WTC11 (cell line): ENCODE measurements around the gene SCYL1. TPM values are rescaled to one million over a fixed set of nuclear protein-coding genes. Genes with fewer than 3 reads are reported as not detected.

Source experiments
- ATAC-seq: fragments of 200-7000 bp; cut with Tn5 transposase; 2 replicates; pipeline ENCODE4 v1.10.0; 2021; ENCODE audit warnings: mild to moderate bottlenecking, moderate library complexity
- CTCF ChIA-PET: fragments of 300-600 bp; sonication (Branson Sonifier 250); formaldehyde crosslinking; loops from one replicate; lab custom pipeline; 2021; ENCODE audit warnings: antibody characterized with exemption; lab: Charles Lee
- POLR2A ChIA-PET: fragments of 350-600 bp; sonication (Branson Sonifier 250); formaldehyde crosslinking; loops from one replicate; lab custom pipeline; 2021; ENCODE audit warnings: antibody characterized with exemption; lab: Charles Lee
- DNase-seq: peaks from one replicate; pipeline ENCODE4 v3.0.0; 2021; ENCODE audit warnings: low spot score
- H3K27ac Mint-ChIP-seq: 2 replicates; pipeline ENCODE4 v1.8.0; 2021; ENCODE audit warnings: mixed read lengths
- H3K27me3 Mint-ChIP-seq: 2 replicates; pipeline ENCODE4 v1.8.0; 2021; ENCODE audit warnings: low read depth, mild to moderate bottlenecking, moderate library complexity, mixed read lengths
- H3K36me3 Mint-ChIP-seq: 2 replicates; pipeline ENCODE4 v1.8.0; 2021; ENCODE audit warnings: mixed read lengths
- H3K4me1 Mint-ChIP-seq: 2 replicates; pipeline ENCODE4 v1.8.0; 2022; ENCODE audit warnings: mixed read lengths
- H3K4me3 Mint-ChIP-seq: 2 replicates; pipeline ENCODE4 v1.8.0; 2021; ENCODE audit warnings: mild to moderate bottlenecking, moderate library complexity, mixed read lengths
- H3K9me3 Mint-ChIP-seq: 2 replicates; pipeline ENCODE4 v1.8.0; 2021; ENCODE audit warnings: mixed read lengths
- CBFB ChIP-seq: sonication (generic); formaldehyde crosslinking; IDR thresholded peaks from 2 replicates; pipeline ENCODE4 v1.8.1; 2022; ENCODE audit warnings: mild to moderate bottlenecking, low read depth, missing genetic modification reagents
- CREB1 ChIP-seq: sonication (generic); formaldehyde crosslinking; IDR thresholded peaks from 2 replicates; pipeline ENCODE4 v1.8.0; 2023; ENCODE audit warnings: mild to moderate bottlenecking, missing genetic modification reagents
- CREM ChIP-seq: sonication (generic); formaldehyde crosslinking; IDR thresholded peaks from 2 replicates; pipeline ENCODE4 v1.8.1; 2022; ENCODE audit warnings: mild to moderate bottlenecking, missing genetic modification reagents, moderate library complexity
- GABPB1 ChIP-seq: sonication (generic); formaldehyde crosslinking; IDR thresholded peaks from 2 replicates; pipeline ENCODE4 v1.8.1; 2023; ENCODE audit warnings: mild to moderate bottlenecking, missing genetic modification reagents
- IRF2 ChIP-seq: sonication (generic); formaldehyde crosslinking; IDR thresholded peaks from 2 replicates; pipeline ENCODE4 v1.8.0; 2022; ENCODE audit warnings: low read depth, missing genetic modification reagents, borderline replicate concordance
- KAT7 ChIP-seq: sonication (generic); formaldehyde crosslinking; IDR thresholded peaks from 2 replicates; pipeline ENCODE4 v1.8.1; 2023; ENCODE audit warnings: missing genetic modification reagents, mild to moderate bottlenecking, borderline replicate concordance
- NFATC4 ChIP-seq: fragments of 250-450 bp; sonication (Bioruptor Pico); IDR thresholded peaks from 2 replicates; pipeline ENCODE4 v1.9.0; 2021; ENCODE audit warnings: mild to moderate bottlenecking
- NR2C2 ChIP-seq: sonication (generic); formaldehyde crosslinking; IDR thresholded peaks from 2 replicates; pipeline ENCODE4 v1.8.0; 2022; ENCODE audit warnings: mild to moderate bottlenecking, missing genetic modification reagents
- SMAD3 ChIP-seq: sonication (generic); formaldehyde crosslinking; IDR thresholded peaks from 2 replicates; pipeline ENCODE4 v1.8.0; 2022; ENCODE audit warnings: missing genetic modification reagents, mild to moderate bottlenecking, borderline replicate concordance
- SMAD4 ChIP-seq: sonication (generic); formaldehyde crosslinking; IDR thresholded peaks from 2 replicates; pipeline ENCODE4 v1.8.0; 2022; ENCODE audit warnings: mild to moderate bottlenecking, missing genetic modification reagents
- ZNF416 ChIP-seq: fragments of 250-450 bp; sonication (Bioruptor Pico); IDR thresholded peaks from 2 replicates; pipeline ENCODE4 v1.9.0; 2021; ENCODE audit warnings: mild to moderate bottlenecking, inconsistent platforms
- total RNA-seq: library from RNA; stranded (reverse); gene quantifications from 3 replicates; pipeline ENCODE4 v1.2.3, GENCODE V29; 2021
- TF ChIP-seq, protein P1 (sequence below): sonication (generic); formaldehyde crosslinking; IDR thresholded peaks from 2 replicates; pipeline ENCODE4 v1.8.1; 2022; ENCODE audit warnings: mild to moderate bottlenecking, moderate library complexity, missing genetic modification reagents
- TF ChIP-seq, protein P2 (sequence below): fragments of 200-600 bp; IDR thresholded peaks from 2 replicates; pipeline ENCODE4 v1.8.0; 2022; ENCODE audit warnings: antibody characterized with exemption
- TF ChIP-seq, protein P3 (sequence below): fragments of 250-450 bp; sonication (Bioruptor Pico); IDR thresholded peaks from 2 replicates; pipeline ENCODE4 v1.9.0; 2021; ENCODE audit warnings: mild to moderate bottlenecking
- TF ChIP-seq, protein P4 (sequence below): sonication (generic); formaldehyde crosslinking; conservative IDR thresholded peaks from 2 replicates; pipeline ENCODE4 v1.8.1; 2022; ENCODE audit warnings: mild to moderate bottlenecking, missing genetic modification reagents
- TF ChIP-seq, protein P5 (sequence below): fragments of 250-450 bp; sonication (Bioruptor Pico); IDR thresholded peaks from 2 replicates; pipeline ENCODE4 v1.8.0; 2021; ENCODE audit warnings: mild to moderate bottlenecking
- TF ChIP-seq, protein P6 (sequence below): sonication (generic); formaldehyde crosslinking; IDR thresholded peaks from 2 replicates; pipeline ENCODE4 v1.8.1; 2023; ENCODE audit warnings: mild to moderate bottlenecking, moderate library complexity, missing genetic modification reagents
- TF ChIP-seq, protein P7 (sequence below): sonication (generic); formaldehyde crosslinking; IDR thresholded peaks from 2 replicates; pipeline ENCODE4 v1.8.0; 2023; ENCODE audit warnings: missing genetic modification reagents, mild to moderate bottlenecking, borderline replicate concordance
- TF ChIP-seq, protein P8 (sequence below): sonication (generic); formaldehyde crosslinking; IDR thresholded peaks from 2 replicates; pipeline ENCODE4 v1.8.0; 2022; ENCODE audit warnings: missing genetic modification reagents
- TF ChIP-seq, protein P9 (sequence below): sonication (generic); formaldehyde crosslinking; IDR thresholded peaks from 2 replicates; pipeline ENCODE4 v1.8.0; 2022; ENCODE audit warnings: mild to moderate bottlenecking, missing genetic modification reagents

SCYL1 gene
- total RNA-seq, 1 experiment from 2014 or later, result 76.8 TPM

DNA sequence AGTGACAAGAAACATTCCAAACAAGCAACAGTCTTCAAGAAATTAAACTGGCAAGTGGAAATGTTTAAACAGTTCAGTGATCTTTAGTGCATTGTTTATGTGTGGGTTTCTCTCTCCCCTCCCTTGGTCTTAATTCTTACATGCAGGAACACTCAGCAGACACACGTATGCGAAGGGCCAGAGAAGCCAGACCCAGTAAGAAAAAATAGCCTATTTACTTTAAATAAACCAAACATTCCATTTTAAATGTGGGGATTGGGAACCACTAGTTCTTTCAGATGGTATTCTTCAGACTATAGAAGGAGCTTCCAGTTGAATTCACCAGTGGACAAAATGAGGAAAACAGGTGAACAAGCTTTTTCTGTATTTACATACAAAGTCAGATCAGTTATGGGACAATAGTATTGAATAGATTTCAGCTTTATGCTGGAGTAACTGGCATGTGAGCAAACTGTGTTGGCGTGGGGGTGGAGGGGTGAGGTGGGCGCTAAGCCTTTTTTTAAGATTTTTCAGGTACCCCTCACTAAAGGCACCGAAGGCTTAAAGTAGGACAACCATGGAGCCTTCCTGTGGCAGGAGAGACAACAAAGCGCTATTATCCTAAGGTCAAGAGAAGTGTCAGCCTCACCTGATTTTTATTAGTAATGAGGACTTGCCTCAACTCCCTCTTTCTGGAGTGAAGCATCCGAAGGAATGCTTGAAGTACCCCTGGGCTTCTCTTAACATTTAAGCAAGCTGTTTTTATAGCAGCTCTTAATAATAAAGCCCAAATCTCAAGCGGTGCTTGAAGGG, 20.0 kb upstream of the SCYL1 start:
- Mint-ChIP-seq H3K27me3 (no peaks in the 10 kb centered on the region), H3K27ac (peak overlapping the region; percentile 95), H3K4me3 (no peak overlapping the region), H3K36me3 (no peaks in the 10 kb centered on the region; the same call in 1 of the 2 replicates), H3K9me3 (no peaks in the 10 kb centered on the region), H3K4me1 (peaks cover 51% of the 10 kb centered on the region)
- ATAC-seq, result no peak
- DNase-seq, result no peak
- CTCF ChIA-PET, result interaction anchor here (1.0 to 8.3 kb wide), 5 partner anchors 8 to 88 kb away, joined by 3 to 84 read pairs (median 10); no protein-coding TSS in a partner anchor
- POLR2A ChIA-PET, result interaction anchor here (1.2 to 7.8 kb wide), 6 partner anchors 6 to 151 kb away, joined by 3 to 194 read pairs (median 111); partner anchors contain the start of genes MALAT1, NEAT1 and TIGD3
- TF ChIP-seq, protein P1, sequence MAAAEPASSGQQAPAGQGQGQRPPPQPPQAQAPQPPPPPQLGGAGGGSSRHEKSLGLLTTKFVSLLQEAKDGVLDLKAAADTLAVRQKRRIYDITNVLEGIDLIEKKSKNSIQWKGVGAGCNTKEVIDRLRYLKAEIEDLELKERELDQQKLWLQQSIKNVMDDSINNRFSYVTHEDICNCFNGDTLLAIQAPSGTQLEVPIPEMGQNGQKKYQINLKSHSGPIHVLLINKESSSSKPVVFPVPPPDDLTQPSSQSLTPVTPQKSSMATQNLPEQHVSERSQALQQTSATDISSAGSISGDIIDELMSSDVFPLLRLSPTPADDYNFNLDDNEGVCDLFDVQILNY (CRISPR knock-in tag), result no peak
- TF ChIP-seq SMAD3 (CRISPR knock-in tag), result no peak
- TF ChIP-seq ZNF416, result peak; percentile 91
- TF ChIP-seq CREB1 (CRISPR knock-in tag), result no peak
- TF ChIP-seq CBFB (CRISPR knock-in tag), result no peak
- TF ChIP-seq, protein P2, sequence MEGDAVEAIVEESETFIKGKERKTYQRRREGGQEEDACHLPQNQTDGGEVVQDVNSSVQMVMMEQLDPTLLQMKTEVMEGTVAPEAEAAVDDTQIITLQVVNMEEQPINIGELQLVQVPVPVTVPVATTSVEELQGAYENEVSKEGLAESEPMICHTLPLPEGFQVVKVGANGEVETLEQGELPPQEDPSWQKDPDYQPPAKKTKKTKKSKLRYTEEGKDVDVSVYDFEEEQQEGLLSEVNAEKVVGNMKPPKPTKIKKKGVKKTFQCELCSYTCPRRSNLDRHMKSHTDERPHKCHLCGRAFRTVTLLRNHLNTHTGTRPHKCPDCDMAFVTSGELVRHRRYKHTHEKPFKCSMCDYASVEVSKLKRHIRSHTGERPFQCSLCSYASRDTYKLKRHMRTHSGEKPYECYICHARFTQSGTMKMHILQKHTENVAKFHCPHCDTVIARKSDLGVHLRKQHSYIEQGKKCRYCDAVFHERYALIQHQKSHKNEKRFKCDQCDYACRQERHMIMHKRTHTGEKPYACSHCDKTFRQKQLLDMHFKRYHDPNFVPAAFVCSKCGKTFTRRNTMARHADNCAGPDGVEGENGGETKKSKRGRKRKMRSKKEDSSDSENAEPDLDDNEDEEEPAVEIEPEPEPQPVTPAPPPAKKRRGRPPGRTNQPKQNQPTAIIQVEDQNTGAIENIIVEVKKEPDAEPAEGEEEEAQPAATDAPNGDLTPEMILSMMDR, result no peak
- TF ChIP-seq, protein P3, sequence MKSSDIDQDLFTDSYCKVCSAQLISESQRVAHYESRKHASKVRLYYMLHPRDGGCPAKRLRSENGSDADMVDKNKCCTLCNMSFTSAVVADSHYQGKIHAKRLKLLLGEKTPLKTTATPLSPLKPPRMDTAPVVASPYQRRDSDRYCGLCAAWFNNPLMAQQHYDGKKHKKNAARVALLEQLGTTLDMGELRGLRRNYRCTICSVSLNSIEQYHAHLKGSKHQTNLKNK (CRISPR knock-in tag), result peak; percentile 30; the same call in 1 of the 2 replicates
- TF ChIP-seq SMAD4, result no peak
- TF ChIP-seq, protein P4, sequence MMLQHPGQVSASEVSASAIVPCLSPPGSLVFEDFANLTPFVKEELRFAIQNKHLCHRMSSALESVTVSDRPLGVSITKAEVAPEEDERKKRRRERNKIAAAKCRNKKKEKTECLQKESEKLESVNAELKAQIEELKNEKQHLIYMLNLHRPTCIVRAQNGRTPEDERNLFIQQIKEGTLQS (CRISPR knock-in tag), result no peak
- TF ChIP-seq, protein P5, sequence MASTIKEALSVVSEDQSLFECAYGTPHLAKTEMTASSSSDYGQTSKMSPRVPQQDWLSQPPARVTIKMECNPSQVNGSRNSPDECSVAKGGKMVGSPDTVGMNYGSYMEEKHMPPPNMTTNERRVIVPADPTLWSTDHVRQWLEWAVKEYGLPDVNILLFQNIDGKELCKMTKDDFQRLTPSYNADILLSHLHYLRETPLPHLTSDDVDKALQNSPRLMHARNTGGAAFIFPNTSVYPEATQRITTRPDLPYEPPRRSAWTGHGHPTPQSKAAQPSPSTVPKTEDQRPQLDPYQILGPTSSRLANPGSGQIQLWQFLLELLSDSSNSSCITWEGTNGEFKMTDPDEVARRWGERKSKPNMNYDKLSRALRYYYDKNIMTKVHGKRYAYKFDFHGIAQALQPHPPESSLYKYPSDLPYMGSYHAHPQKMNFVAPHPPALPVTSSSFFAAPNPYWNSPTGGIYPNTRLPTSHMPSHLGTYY (CRISPR knock-in tag), result peak; percentile 89
- TF ChIP-seq, protein P6, sequence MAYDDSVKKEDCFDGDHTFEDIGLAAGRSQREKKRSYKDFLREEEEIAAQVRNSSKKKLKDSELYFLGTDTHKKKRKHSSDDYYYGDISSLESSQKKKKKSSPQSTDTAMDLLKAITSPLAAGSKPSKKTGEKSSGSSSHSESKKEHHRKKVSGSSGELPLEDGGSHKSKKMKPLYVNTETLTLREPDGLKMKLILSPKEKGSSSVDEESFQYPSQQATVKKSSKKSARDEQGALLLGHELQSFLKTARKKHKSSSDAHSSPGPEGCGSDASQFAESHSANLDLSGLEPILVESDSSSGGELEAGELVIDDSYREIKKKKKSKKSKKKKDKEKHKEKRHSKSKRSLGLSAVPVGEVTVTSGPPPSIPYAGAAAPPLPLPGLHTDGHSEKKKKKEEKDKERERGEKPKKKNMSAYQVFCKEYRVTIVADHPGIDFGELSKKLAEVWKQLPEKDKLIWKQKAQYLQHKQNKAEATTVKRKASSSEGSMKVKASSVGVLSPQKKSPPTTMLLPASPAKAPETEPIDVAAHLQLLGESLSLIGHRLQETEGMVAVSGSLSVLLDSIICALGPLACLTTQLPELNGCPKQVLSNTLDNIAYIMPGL (CRISPR knock-in tag), result no peak
- TF ChIP-seq NR2C2 (CRISPR knock-in tag), result no peak
- TF ChIP-seq, protein P7, sequence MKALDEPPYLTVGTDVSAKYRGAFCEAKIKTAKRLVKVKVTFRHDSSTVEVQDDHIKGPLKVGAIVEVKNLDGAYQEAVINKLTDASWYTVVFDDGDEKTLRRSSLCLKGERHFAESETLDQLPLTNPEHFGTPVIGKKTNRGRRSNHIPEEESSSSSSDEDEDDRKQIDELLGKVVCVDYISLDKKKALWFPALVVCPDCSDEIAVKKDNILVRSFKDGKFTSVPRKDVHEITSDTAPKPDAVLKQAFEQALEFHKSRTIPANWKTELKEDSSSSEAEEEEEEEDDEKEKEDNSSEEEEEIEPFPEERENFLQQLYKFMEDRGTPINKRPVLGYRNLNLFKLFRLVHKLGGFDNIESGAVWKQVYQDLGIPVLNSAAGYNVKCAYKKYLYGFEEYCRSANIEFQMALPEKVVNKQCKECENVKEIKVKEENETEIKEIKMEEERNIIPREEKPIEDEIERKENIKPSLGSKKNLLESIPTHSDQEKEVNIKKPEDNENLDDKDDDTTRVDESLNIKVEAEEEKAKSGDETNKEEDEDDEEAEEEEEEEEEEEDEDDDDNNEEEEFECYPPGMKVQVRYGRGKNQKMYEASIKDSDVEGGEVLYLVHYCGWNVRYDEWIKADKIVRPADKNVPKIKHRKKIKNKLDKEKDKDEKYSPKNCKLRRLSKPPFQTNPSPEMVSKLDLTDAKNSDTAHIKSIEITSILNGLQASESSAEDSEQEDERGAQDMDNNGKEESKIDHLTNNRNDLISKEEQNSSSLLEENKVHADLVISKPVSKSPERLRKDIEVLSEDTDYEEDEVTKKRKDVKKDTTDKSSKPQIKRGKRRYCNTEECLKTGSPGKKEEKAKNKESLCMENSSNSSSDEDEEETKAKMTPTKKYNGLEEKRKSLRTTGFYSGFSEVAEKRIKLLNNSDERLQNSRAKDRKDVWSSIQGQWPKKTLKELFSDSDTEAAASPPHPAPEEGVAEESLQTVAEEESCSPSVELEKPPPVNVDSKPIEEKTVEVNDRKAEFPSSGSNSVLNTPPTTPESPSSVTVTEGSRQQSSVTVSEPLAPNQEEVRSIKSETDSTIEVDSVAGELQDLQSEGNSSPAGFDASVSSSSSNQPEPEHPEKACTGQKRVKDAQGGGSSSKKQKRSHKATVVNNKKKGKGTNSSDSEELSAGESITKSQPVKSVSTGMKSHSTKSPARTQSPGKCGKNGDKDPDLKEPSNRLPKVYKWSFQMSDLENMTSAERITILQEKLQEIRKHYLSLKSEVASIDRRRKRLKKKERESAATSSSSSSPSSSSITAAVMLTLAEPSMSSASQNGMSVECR (CRISPR knock-in tag), result no peak
- TF ChIP-seq CREM (CRISPR knock-in tag), result no peak
- no peak for TF ChIP-seq GABPB1 (CRISPR knock-in tag)
- TF ChIP-seq KAT7 (CRISPR knock-in tag), result no peak
- TF ChIP-seq, protein P8, sequence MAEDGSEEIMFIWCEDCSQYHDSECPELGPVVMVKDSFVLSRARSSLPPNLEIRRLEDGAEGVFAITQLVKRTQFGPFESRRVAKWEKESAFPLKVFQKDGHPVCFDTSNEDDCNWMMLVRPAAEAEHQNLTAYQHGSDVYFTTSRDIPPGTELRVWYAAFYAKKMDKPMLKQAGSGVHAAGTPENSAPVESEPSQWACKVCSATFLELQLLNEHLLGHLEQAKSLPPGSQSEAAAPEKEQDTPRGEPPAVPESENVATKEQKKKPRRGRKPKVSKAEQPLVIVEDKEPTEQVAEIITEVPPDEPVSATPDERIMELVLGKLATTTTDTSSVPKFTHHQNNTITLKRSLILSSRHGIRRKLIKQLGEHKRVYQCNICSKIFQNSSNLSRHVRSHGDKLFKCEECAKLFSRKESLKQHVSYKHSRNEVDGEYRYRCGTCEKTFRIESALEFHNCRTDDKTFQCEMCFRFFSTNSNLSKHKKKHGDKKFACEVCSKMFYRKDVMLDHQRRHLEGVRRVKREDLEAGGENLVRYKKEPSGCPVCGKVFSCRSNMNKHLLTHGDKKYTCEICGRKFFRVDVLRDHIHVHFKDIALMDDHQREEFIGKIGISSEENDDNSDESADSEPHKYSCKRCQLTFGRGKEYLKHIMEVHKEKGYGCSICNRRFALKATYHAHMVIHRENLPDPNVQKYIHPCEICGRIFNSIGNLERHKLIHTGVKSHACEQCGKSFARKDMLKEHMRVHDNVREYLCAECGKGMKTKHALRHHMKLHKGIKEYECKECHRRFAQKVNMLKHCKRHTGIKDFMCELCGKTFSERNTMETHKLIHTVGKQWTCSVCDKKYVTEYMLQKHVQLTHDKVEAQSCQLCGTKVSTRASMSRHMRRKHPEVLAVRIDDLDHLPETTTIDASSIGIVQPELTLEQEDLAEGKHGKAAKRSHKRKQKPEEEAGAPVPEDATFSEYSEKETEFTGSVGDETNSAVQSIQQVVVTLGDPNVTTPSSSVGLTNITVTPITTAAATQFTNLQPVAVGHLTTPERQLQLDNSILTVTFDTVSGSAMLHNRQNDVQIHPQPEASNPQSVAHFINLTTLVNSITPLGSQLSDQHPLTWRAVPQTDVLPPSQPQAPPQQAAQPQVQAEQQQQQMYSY (CRISPR knock-in tag), result no peak
- TF ChIP-seq NFATC4 (CRISPR knock-in tag), result peak; percentile 82
- TF ChIP-seq, protein P9, sequence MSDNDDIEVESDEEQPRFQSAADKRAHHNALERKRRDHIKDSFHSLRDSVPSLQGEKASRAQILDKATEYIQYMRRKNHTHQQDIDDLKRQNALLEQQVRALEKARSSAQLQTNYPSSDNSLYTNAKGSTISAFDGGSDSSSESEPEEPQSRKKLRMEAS (CRISPR knock-in tag), result no peak
- no peak for TF ChIP-seq IRF2 (CRISPR knock-in tag)
